Adrenal gland (tissue), 12 donors: ENCODE data around the gene ADH7. TPM values are rescaled to one million over a fixed set of nuclear protein-coding genes. Genes with fewer than 3 reads are reported as not detected.

Experiments
- DNase-seq, 7 donors: peaks; one replicate each; pipeline ENCODE4 v3.0.0-alpha.2; 2019 to 2020
- H3K27ac ChIP-seq, 5 donors: fragments of 200-600 bp; sonication (generic) in 4 of 5; 1 replicate in 3 of 5; 2 replicates in 2 of 5; pipeline versions ENCODE4 v1.5.1 to v1.8.0; 2016 to 2020; ENCODE audit warnings: mild to moderate bottlenecking in 1 of 5
- H3K27me3 ChIP-seq: fragments of 200-600 bp; 2 replicates; pipeline ENCODE4 v1.8.0; 2021
- H3K36me3 ChIP-seq, 2 donors: fragments of 200-600 bp; replicated peaks in 1 of 2; 1 replicate in 1 of 2; 2 replicates in 1 of 2; pipeline versions ENCODE4 v1.5.1 to v1.8.0; 2018 to 2022
- H3K4me1 ChIP-seq, 2 donors: fragments of 200-600 bp; replicated peaks in 1 of 2; 1 replicate in 1 of 2; 2 replicates in 1 of 2; pipeline versions ENCODE4 v1.5.1 to v1.8.0; 2018 to 2021
- H3K4me3 ChIP-seq, 4 donors: fragments of 200-600 bp; sonication (generic) in 3 of 4; one replicate each; pipeline ENCODE4 v1.5.1; 2016 to 2018
- H3K9me3 ChIP-seq, 3 donors: fragments of 200-600 bp; sonication (generic) in 1 of 3; replicated peaks in 1 of 3; 1 replicate in 2 of 3; 2 replicates in 1 of 3; pipeline versions ENCODE4 v1.5.1 to v1.8.0; 2016 to 2021
- CTCF ChIP-seq, 6 experiments: fragments of 450-650 bp in 4 of 6; fragments of 200-600 bp in 2 of 6; sonication (generic) in 1 of 6; IDR thresholded peaks; 1 replicate in 5 of 6; 2 replicates in 1 of 6; pipeline versions ENCODE4 v1.5.1 to v1.8.0; 2016 to 2021; ENCODE audit warnings: antibody characterized with exemption in 6 of 6, mild to moderate bottlenecking in 2 of 6, moderate library complexity in 1 of 6
- POLR2A ChIP-seq, 2 donors: fragments of 450-650 bp; IDR thresholded peaks; one replicate each; pipeline ENCODE4 v1.6.1; 2017; ENCODE audit warnings: antibody characterized with exemption in 2 of 2, mild to moderate bottlenecking in 2 of 2, moderate library complexity in 1 of 2
- WGBS, 4 donors: extraction: QIAGEN DNeasy Blood & Tissue Kit in 2 of 4; methylation state at CpG; one replicate each; pipeline versions ENCODE4 v1.1.5 to v1.1.7; 2013 to 2017; 5-methylcytosine and 5-hydroxymethylcytosine counted together
- intact Hi-C, 2 donors: fragments of 100-400 bp; cut with DNase I; formaldehyde crosslinking; loops; one replicate each; pipeline versions ENCODE4 v1.14.1 to v1.15.0; 2022 to 2023
- polyA plus RNA-seq, 3 donors: library from polyadenylated mRNA; stranded (reverse); fragments of 200-250 nt in 2 of 3; fragments of 350-450 nt in 1 of 3; fragmentation: Illumina TruSeq in 1 of 3; extraction: RNeasy Lipid Tissue Mini Kit (QIAGEN cat#74804) in 1 of 3; gene quantifications; one replicate each; pipeline ENCODE4 v1.2.3, GENCODE V29; 2013 to 2014
- total RNA-seq, 9 donors: library from RNA; depleted of rRNA in 4 of 9; stranded (reverse); fragments of >200 nt in 4 of 9; fragments of 120-200 nt in 1 of 9; fragmentation: NEBNext Ultra II Directional in 1 of 9; extraction: Animal tissue kit (Norgen Biotek cat#: 25700) in 1 of 9; gene quantifications; one replicate each; pipeline versions ENCODE4 v1.1.0 to v1.2.4, GENCODE V29; 2013 to 2023
- donor health status: healthy with polysubstance abuse.
- donor health status: Bipolar disorder and iron deficiency.
- donor health status: DM: yes; HTN: yes; CAD: no.
- donor health status: DM: no; HTN: no; CAD: no.
- donor health status: DM: no; HTN: no; CAD: no.
- donor health status: DM: yes; HTN: yes; CAD: no.

Gene ADH7
- total and polyA plus RNA-seq, 12 donors: 0.13 TPM; not detected in 11

GRCh38 chr4:99438405-99438780 lies 3.3 kb upstream of the ADH7 start:
- TF ChIP-seq CTCF (IDR thresholded peaks at IDR 0.05): no peak
- TF ChIP-seq POLR2A (IDR thresholded peaks at IDR 0.05): no peak
- intact Hi-C loops: no loop called here
- Histone ChIP-seq H3K27ac (no peak overlapping the region), H3K9me3 (no peaks in the 10 kb centered on the region), H3K4me3 (no peak overlapping the region), H3K27me3 (no peaks in the 10 kb centered on the region), H3K4me1 (no peaks in the 10 kb centered on the region), H3K36me3 (no peaks in the 10 kb centered on the region)
- DNase-seq: no peak
- 73 to 92% (median 80%) methylated on average over 4 of the region's 4 CpGs for WGBS, 4 donors

GRCh38 chr4:99437723-99438404 lies 2.7 kb upstream of the ADH7 start:
- Histone ChIP-seq H3K4me3 (no peak overlapping the region), H3K27me3 (no peaks in the 10 kb centered on the region), H3K9me3 (no peaks in the 10 kb centered on the region), H3K4me1 (no peaks in the 10 kb centered on the region), H3K27ac (no peak overlapping the region), H3K36me3 (no peaks in the 10 kb centered on the region)
- intact Hi-C loops: no loop called here
- no peak for TF ChIP-seq POLR2A (IDR thresholded peaks at IDR 0.05)
- no peak for TF ChIP-seq CTCF (IDR thresholded peaks at IDR 0.05)
- DNase-seq: no peak
- WGBS, 4 donors: 68 to 98% (median 80%) methylated on average over 4 to 5 of the region's 5 CpGs

- Histone ChIP-seq H3K36me3 (no peaks in the 10 kb centered on the region), H3K4me3 (no peak overlapping the region), H3K27me3 (no peaks in the 10 kb centered on the region), H3K27ac (no peak overlapping the region), H3K9me3 (no peaks in the 10 kb centered on the region), H3K4me1 (no peaks in the 10 kb centered on the region)
- intact Hi-C loops: no loop called here
- no peak for TF ChIP-seq CTCF (IDR thresholded peaks at IDR 0.05)
- TF ChIP-seq POLR2A (IDR thresholded peaks at IDR 0.05): no peak
- 79 to 92% (median 84%) methylated on average over 3 of the region's 3 CpGs for WGBS, 4 donors
- no peak for DNase-seq
These were observed 2.0 kb upstream of the ADH7 start for GRCh38 chr4:99436976-99437722.

- Histone ChIP-seq H3K4me1 (no peaks in the 10 kb centered on the region), H3K27me3 (no peaks in the 10 kb centered on the region), H3K9me3 (no peaks in the 10 kb centered on the region), H3K36me3 (no peaks in the 10 kb centered on the region), H3K4me3 (no peak overlapping the region), H3K27ac (no peak overlapping the region)
- no peak for DNase-seq
- intact Hi-C loops: no loop called here
- 69 to 80% (median 78%) methylated on average over 2 of the region's 2 CpGs for WGBS, 4 donors
- TF ChIP-seq POLR2A (IDR thresholded peaks at IDR 0.05) (no peak), CTCF (IDR thresholded peaks at IDR 0.05) (no peak)
These were observed 1.3 kb upstream of the ADH7 start for GRCh38 chr4:99436462-99436861.
